Nephron progenitor cell (in vitro differentiated cells): ENCODE data around the gene EPHA8.

Experiments
- DNase-seq: peaks from one replicate; pipeline ENCODE4 v3.0.0; 2021
- H3K27ac Mint-ChIP-seq: 2 replicates; pipeline ENCODE4 v1.8.0; 2021; ENCODE audit warnings: mild to moderate bottlenecking, moderate library complexity, mixed read lengths
- H3K27me3 Mint-ChIP-seq: 2 replicates; pipeline ENCODE4 v1.8.0; 2021; ENCODE audit warnings: mild to moderate bottlenecking, low read depth, mixed read lengths; ENCODE audit not compliant: poor library complexity
- H3K36me3 Mint-ChIP-seq: 2 replicates; pipeline ENCODE4 v1.8.0; 2021; ENCODE audit warnings: low read depth, mixed read lengths
- H3K4me1 Mint-ChIP-seq: 2 replicates; pipeline ENCODE4 v1.8.0; 2021; ENCODE audit warnings: mixed read lengths
- H3K4me3 Mint-ChIP-seq: 2 replicates; pipeline ENCODE4 v1.8.0; 2021; ENCODE audit warnings: mild to moderate bottlenecking, moderate library complexity, mixed read lengths
- H3K9me3 Mint-ChIP-seq: 2 replicates; pipeline ENCODE4 v1.8.0; 2021; ENCODE audit warnings: mild to moderate bottlenecking, moderate library complexity, mixed read lengths
- TF ChIP-seq, protein P1 (sequence below): fragments of 200-600 bp; sonication (generic); IDR thresholded peaks from 2 replicates; pipeline ENCODE4 v1.5.0; 2021; ENCODE audit warnings: antibody characterized with exemption

The EPHA8 gene

DNA sequence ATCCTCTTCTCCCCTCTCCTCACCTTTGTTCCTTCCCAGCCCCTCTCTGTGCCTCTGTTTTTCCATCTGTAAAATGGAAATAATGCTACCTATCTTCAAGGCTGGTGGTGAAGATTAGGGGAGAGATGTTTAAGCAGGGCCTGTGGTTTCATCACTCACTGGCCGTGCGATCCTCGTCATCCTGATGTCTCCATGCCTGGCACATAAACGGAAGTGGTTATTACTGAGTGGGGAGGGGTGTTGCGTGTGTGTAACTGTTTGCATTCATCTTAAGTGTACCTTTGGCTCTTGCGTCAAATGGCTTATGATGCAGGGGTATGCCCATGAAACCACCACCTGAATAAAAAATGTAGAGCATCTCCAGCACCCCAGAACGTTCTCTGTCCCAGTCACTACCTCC lies 56.0 kb downstream of the EPHA8 start:
- no peak overlapping the region for H3K27ac Mint-ChIP-seq
- H3K36me3 Mint-ChIP-seq: no peaks in the 10 kb centered on the region
- no peaks in the 10 kb centered on the region for H3K4me1 Mint-ChIP-seq
- TF ChIP-seq, protein P1, sequence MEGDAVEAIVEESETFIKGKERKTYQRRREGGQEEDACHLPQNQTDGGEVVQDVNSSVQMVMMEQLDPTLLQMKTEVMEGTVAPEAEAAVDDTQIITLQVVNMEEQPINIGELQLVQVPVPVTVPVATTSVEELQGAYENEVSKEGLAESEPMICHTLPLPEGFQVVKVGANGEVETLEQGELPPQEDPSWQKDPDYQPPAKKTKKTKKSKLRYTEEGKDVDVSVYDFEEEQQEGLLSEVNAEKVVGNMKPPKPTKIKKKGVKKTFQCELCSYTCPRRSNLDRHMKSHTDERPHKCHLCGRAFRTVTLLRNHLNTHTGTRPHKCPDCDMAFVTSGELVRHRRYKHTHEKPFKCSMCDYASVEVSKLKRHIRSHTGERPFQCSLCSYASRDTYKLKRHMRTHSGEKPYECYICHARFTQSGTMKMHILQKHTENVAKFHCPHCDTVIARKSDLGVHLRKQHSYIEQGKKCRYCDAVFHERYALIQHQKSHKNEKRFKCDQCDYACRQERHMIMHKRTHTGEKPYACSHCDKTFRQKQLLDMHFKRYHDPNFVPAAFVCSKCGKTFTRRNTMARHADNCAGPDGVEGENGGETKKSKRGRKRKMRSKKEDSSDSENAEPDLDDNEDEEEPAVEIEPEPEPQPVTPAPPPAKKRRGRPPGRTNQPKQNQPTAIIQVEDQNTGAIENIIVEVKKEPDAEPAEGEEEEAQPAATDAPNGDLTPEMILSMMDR: no peak
- peaks cover 67% of the 10 kb centered on the region for H3K27me3 Mint-ChIP-seq
- no peaks in the 10 kb centered on the region for H3K9me3 Mint-ChIP-seq
- DNase-seq: no peak
- no peak overlapping the region for H3K4me3 Mint-ChIP-seq

DNA sequence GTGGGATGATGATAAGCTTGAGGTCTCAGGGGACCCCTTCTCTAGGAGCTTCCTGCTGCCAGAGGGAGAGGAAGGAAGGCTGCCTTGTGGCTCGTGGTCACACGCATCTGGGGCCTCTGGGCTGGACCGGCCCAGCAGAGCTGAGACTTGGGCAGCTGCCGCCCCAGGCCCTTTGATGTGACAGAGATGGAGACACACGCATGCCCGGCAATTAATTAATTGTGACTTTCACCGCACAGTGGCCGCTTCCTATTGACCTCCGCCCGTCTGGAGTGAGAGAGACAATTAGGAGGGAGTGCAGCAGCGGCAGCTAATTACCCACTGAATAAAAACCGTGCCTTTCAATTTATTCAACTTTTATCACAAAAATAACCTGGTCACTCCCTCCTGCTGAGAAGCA lies 56.5 kb downstream of the EPHA8 start:
- H3K9me3 Mint-ChIP-seq: no peaks in the 10 kb centered on the region
- H3K4me1 Mint-ChIP-seq: no peaks in the 10 kb centered on the region
- H3K36me3 Mint-ChIP-seq: no peaks in the 10 kb centered on the region
- no peak for DNase-seq
- no peak overlapping the region for H3K4me3 Mint-ChIP-seq
- no peak overlapping the region for H3K27ac Mint-ChIP-seq
- TF ChIP-seq, protein P1: no peak
- H3K27me3 Mint-ChIP-seq: peaks cover 66% of the 10 kb centered on the region

DNA sequence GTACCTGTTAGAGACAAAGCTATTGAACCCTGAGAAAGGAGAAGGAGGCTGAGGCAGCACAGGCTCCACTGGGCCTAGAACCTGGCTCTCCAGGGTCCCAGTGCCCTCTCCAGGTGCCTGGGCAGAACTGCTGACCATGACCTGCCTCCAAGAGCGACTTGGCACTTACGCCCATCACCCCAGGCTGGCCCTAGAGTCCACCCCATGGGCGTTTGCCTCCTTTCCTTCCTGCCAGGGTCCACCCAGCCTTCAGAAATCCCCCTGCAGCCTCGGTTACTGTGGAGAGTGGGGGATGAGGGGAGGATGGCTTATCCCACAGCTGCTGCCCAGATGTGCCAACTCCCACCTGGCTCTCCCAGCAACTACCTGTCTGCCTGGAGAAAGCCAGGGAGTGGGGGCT lies 58.5 kb downstream of the EPHA8 start:
- TF ChIP-seq, protein P1: no peak
- H3K27ac Mint-ChIP-seq: no peak overlapping the region
- no peaks in the 10 kb centered on the region for H3K4me1 Mint-ChIP-seq
- DNase-seq: no peak
- H3K36me3 Mint-ChIP-seq: no peaks in the 10 kb centered on the region
- peaks cover 69% of the 10 kb centered on the region for H3K27me3 Mint-ChIP-seq
- no peak overlapping the region for H3K4me3 Mint-ChIP-seq
- H3K9me3 Mint-ChIP-seq: no peaks in the 10 kb centered on the region

DNA sequence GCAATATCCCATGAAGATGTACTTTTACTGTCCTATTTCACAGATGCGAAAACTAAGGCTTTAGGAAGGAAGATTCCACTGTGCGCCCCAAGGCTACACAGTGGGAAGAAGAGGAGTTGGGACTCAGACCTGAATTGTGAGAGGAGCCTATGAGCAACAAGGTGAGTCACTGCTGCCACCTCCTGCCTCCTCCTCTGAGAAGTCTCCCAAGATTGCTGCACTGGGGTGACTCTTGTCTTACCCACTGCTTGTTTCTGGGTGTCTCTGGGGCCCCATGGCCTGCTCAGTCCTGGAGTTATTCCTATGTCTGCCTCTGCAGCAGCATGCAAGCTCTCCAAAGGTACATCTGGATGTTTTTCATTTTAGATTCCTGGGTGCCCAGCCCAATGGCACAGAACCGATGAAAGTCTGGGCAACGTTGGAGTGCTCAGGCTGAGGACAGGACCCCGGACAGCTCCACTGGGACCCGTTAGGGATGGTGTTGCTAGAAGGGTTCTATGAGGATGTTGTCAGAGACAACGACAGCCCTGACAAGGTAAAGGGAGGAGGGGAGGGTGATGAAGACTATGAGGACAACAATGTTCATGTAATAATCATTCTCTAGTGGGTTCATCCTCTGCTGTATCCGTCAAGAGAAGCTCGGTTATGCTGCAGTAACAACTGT lies 62.1 kb downstream of the EPHA8 start:
- peaks cover 73% of the 10 kb centered on the region for H3K27me3 Mint-ChIP-seq
- H3K9me3 Mint-ChIP-seq: no peaks in the 10 kb centered on the region
- H3K4me1 Mint-ChIP-seq: no peaks in the 10 kb centered on the region
- H3K36me3 Mint-ChIP-seq: no peaks in the 10 kb centered on the region
- TF ChIP-seq, protein P1: no peak
- no peak overlapping the region for H3K27ac Mint-ChIP-seq
- DNase-seq: peak; percentile 69
- no peak overlapping the region for H3K4me3 Mint-ChIP-seq

DNA sequence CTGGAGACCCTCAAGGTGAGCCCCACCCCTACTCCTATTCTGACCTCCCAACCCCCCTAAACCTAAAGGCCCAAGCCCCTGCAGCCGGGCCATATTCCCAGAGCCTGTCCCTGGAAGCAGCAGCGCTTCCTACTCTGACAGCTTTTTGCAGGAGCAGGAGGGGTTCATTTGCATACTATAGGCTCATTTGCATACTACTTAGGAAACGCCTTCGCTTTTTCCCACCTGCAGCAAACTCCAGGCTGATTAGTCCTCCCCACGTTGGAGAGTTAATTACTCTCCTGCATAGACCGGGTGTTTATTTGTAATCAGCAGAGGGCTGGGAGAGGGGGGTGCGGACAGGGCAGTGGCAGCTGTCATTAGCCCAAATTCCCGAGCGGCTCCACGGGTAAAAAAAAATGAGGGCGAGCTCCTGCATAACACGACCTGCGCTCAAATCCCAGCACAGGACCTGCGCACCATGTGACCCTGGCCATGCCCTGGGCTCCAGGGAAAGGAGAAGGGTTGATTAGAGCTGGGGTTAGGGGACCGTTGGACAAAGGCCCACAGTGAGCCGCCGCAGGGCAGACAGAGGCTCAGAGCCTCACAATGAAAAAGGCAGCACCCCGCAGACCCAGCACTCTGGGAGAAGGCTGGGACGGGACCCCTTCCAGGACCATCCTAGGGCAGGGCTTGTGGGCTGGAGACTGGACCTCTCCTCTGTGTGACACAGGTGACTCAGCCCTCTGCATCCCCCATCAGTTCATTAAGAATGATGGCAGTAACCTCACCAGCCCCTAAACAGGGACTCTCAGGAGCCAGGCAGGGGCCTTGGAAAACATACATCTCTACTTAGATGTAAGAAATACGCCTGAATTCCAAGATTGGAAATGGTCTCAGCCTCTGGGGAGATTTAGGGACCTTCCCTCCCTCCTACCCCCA lies 63.2 kb downstream of the EPHA8 start:
- TF ChIP-seq, protein P1: no peak
- Mint-ChIP-seq H3K27me3 (peaks cover 81% of the 10 kb centered on the region), H3K4me1 (no peaks in the 10 kb centered on the region), H3K9me3 (no peaks in the 10 kb centered on the region), H3K27ac (no peak overlapping the region), H3K4me3 (no peak overlapping the region), H3K36me3 (no peaks in the 10 kb centered on the region)
- no peak for DNase-seq
